Heart right ventricle (tissue), 16 donors: ENCODE results near the gene FUT6. TPM values are rescaled to one million over a fixed set of nuclear protein-coding genes. Genes with fewer than 3 reads are reported as not detected.
"Not testable (repeated sequence)": the region's sequence is repeated elsewhere in the genome, so short reads cannot be mapped to it uniquely, and the experiment has no call there.

Experiments used
- ATAC-seq, 8 donors: fragments of 200-7000 bp; cut with Tn5 transposase; one replicate each; pipeline ENCODE4 v1.9.1; 2020; ENCODE audit warnings: mild to moderate bottlenecking in 8 of 8, moderate library complexity in 8 of 8, moderate number of reproducible peaks in 1 of 8
- DNase-seq, 2 donors: peaks; one replicate each; pipeline ENCODE4 v3.0.0-alpha.2; 2020
- H3K27ac ChIP-seq, 10 donors: fragments of 200-600 bp; sonication (generic) in 2 of 10; one replicate each; pipeline versions ENCODE4 v1.5.0 to v1.8.0; 2020 to 2022; ENCODE audit warnings: mild to moderate bottlenecking in 3 of 10
- H3K27me3 ChIP-seq, 7 donors: fragments of 200-600 bp; one replicate each; pipeline ENCODE4 v1.8.0; 2021 to 2022; ENCODE audit warnings: mild to moderate bottlenecking in 2 of 7
- H3K36me3 ChIP-seq, 9 donors: fragments of 200-600 bp; sonication (generic) in 1 of 9; one replicate each; pipeline versions ENCODE4 v1.5.0 to v1.8.0; 2020 to 2022; ENCODE audit warnings: mild to moderate bottlenecking in 2 of 9
- H3K4me1 ChIP-seq, 9 donors: fragments of 200-600 bp; sonication (generic) in 1 of 9; one replicate each; pipeline versions ENCODE4 v1.5.0 to v1.8.0; 2020 to 2022; ENCODE audit warnings: mild to moderate bottlenecking in 4 of 9
- H3K4me3 ChIP-seq, 10 donors: fragments of 200-600 bp; sonication (generic) in 2 of 10; one replicate each; pipeline versions ENCODE4 v1.5.0 to v1.8.0; 2020 to 2022; ENCODE audit warnings: mild to moderate bottlenecking in 7 of 10, moderate library complexity in 2 of 10
- H3K9me3 ChIP-seq, 11 donors: fragments of 200-600 bp in 10 of 11; sonication (generic) in 2 of 11; one replicate each; pipeline versions ENCODE4 v1.5.0 to v1.8.0; 2013 to 2022; ENCODE audit warnings: mild to moderate bottlenecking in 2 of 11, control low read depth in 1 of 11, moderate library complexity in 1 of 11
- WGBS, 2 donors: extraction: QIAGEN DNeasy Blood & Tissue Kit; methylation state at CpG; one replicate each; pipeline ENCODE4 v1.1.7; 2013; ENCODE audit warnings: inconsistent platforms in 1 of 2; 5-methylcytosine and 5-hydroxymethylcytosine counted together
- intact Hi-C, 10 donors: fragments of 100-400 bp; cut with DNase I; formaldehyde crosslinking; loops; one replicate each; pipeline versions ENCODE4 v1.11.1 to v1.14.2; 2022
- polyA plus RNA-seq, 2 donors: library from polyadenylated mRNA; stranded (reverse); fragments of 200-250 nt; gene quantifications; one replicate each; pipeline ENCODE4 v1.2.3, GENCODE V29; 2013
- total RNA-seq, 10 donors: library from RNA; stranded (reverse); fragmentation: NEBNext Ultra II Directional in 3 of 10; extraction: Animal tissue kit (Norgen Biotek cat#: 25700) in 3 of 10; gene quantifications; one replicate each; pipeline versions ENCODE4 v1.2.1 to v1.2.4, GENCODE V29; 2021 to 2023
- TF ChIP-seq, protein P1 (sequence below), 9 donors: fragments of 200-600 bp; sonication (generic) in 2 of 9; IDR thresholded peaks; one replicate each; pipeline versions ENCODE4 v1.5.0 to v1.8.0; 2021 to 2022; ENCODE audit warnings: antibody characterized with exemption in 9 of 9, mild to moderate bottlenecking in 5 of 9, moderate library complexity in 1 of 9
- donor health status: Arrhythmogenic right ventricular cardiomyopathy.
- donor health status: ischemic (EF 13 %, LVEDD 7.1; RV severe dilation, severe dysfunction).
- donor health status: healthy with polysubstance abuse.
- donor health status: DM: no; HTN: yes; CAD: no.
- donor health status: DM: no; HTN: no; CAD: no.
- donor health status: ischemic (EF 25% LVEDD 6.9; RV normal size, moderate dysfunction).
- donor health status: ischemic (EF 25% LVEDD 5.7; RV mildly dilated, moderate dysfunction).
- donor health status: healthy.
- donor health status: DM: yes; HTN: yes; CAD: no.
- donor health status: Ischemic cardiomyopathy.
- donor health status: ischemic (EF 35%, LVEDD 5.7; RV mildly dilated, moderate dysfunction).
- donor health status: nonischemic (EF 11% LVEDD 7.7; RV severe dilation, severe dysfunction).
- donor health status: DM: yes; HTN: yes; CAD: no.
- donor health status: PGD.
- donor health status: ischemic (EF 29% LVEDD 5.4; RV normal size, mild dysfunction).
- donor health status: nonischemic (EF 23%, LVEDD 6.1; RV moderate dilation, normal function).

The FUT6 gene
- total and polyA plus RNA-seq, 12 donors, result not detected

DNA sequence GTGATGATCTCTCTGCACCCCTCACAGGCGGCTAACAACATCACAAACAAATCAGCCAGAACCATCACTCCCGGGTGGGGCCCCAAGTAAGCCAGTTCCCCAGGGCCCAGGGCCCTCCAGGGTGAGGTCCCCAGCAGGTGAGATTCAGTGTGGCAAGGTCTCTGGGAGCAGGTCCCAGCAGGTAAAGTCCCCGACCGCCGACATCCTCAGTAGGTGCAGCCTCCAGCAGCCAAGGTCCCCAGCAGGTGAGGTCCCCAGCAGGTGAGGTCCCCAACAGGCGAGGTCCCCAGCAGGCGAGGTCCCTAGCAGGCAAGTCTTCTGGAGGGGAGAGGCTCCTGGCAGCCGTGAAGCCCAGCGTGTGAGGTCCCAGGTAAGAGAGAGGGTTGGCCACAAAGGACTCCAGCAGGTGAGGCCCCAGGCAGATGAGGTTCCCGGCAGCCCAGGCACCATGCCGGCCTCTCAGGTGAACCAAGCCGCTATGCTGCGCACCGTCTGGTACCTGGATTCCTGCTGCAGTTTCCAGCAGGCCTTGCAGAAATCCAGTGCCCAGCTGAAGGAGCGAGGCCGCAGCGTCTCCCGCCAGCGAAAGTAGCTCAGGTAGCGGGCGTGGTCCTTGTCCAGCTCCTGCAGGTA, 3.9 kb upstream of the FUT6 start:
- ATAC-seq, result no peak
- TF ChIP-seq, protein P1, sequence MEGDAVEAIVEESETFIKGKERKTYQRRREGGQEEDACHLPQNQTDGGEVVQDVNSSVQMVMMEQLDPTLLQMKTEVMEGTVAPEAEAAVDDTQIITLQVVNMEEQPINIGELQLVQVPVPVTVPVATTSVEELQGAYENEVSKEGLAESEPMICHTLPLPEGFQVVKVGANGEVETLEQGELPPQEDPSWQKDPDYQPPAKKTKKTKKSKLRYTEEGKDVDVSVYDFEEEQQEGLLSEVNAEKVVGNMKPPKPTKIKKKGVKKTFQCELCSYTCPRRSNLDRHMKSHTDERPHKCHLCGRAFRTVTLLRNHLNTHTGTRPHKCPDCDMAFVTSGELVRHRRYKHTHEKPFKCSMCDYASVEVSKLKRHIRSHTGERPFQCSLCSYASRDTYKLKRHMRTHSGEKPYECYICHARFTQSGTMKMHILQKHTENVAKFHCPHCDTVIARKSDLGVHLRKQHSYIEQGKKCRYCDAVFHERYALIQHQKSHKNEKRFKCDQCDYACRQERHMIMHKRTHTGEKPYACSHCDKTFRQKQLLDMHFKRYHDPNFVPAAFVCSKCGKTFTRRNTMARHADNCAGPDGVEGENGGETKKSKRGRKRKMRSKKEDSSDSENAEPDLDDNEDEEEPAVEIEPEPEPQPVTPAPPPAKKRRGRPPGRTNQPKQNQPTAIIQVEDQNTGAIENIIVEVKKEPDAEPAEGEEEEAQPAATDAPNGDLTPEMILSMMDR (IDR thresholded peaks at IDR 0.05), result no peak
- WGBS, 2 donors, result 92 to 93% methylated on average over 18 to 21 of the region's 21 CpGs

DNA sequence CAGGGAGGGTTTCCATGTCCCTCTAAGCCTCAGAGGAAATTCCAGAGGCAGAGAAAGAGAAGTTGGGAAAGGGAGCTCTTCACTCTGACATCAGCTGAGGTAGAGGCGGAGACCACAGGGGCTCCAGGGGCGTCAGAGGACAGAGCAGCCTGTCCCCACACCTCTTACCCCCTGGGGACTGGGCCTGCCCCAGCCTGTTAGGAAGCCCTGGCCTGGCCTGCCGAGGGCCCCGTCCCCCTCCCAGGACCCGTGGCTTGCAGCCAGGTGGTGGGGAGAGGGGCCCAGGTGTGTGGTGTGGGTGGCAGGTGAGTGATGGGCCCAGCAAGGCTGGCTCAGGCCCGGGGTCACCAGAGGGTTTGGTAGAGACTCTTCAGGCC, 2.2 kb upstream of the FUT6 start:
- DNase-seq, H3K9me3 ChIP-seq, H3K4me3 ChIP-seq, H3K27ac ChIP-seq, H3K27me3 ChIP-seq, H3K4me1 ChIP-seq, intact Hi-C loops, H3K36me3 ChIP-seq: not testable (repeated sequence)
- WGBS, 2 donors, result 77 to 80% methylated on average over 6 of the region's 6 CpGs
- peak in 1 of 8 donors; percentile 27 for ATAC-seq

More for the DNA sequence above, 3.9 kb upstream of the FUT6 start:
- H3K27ac ChIP-seq, result no peak overlapping the region
- no peaks in the 10 kb centered on the region for H3K9me3 ChIP-seq
- no peak overlapping the region for H3K4me3 ChIP-seq
- DNase-seq, result no peak
- H3K4me1 ChIP-seq, result peaks cover 0 to 7% (median 0%) of the 10 kb centered on the region in 9 donors
- intact Hi-C loops, result no loop called here
- H3K36me3 ChIP-seq, result no peaks in the 10 kb centered on the region
- H3K27me3 ChIP-seq, result peaks cover 0 to 5% (median 0%) of the 10 kb centered on the region in 7 donors

DNA sequence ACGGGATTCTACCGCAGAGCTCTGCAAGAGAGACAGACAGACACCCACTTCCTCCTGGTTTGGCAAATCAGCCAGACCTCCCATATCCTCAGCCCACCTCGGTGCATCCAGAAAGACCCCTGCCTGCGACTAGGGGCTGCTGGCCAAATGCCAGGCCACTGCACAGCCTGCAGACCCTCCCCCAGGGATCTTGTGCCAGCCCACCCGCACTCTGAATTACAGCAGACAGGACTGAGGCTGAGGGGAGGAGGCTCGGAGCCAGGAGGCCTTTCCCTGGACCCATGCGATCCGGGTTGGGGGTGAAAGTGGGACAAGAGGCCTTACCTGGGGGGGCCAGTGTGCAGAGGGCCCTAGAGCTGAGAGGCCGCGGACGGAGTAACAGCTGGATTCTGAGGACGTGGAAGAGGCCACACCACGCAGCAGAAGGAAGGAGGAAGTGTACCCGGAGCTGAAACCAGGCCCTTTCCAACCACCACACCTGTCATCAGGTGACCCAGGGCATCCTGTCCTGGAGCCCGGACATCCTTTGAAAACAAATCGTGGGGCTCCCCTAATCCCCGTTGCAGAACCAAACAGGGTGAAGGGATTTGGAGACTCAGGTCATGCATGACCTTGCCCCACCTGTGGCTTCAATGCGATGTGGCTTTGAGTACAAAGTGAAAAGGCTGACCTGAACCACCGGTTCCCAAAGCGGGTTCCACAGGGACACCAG, 993 bp downstream of the FUT6 start:
- no peaks in the 10 kb centered on the region for H3K36me3 ChIP-seq
- no peaks in the 10 kb centered on the region for H3K9me3 ChIP-seq
- H3K4me3 ChIP-seq, result no peak overlapping the region
- no peaks in the 10 kb centered on the region for H3K27me3 ChIP-seq
- no peak overlapping the region for H3K27ac ChIP-seq
- TF ChIP-seq, protein P1 (IDR thresholded peaks at IDR 0.05), result no peak
- no peak for ATAC-seq
- intact Hi-C loops, result loop anchor here in 1 of 10 donors (10.0 kb wide), 1 partner anchor 46 kb away; no protein-coding TSS in a partner anchor
- peaks cover 0 to 7% (median 0%) of the 10 kb centered on the region in 9 donors for H3K4me1 ChIP-seq
- no peak for DNase-seq
- 74 to 77% methylated on average over 20 of the region's 20 CpGs for WGBS, 2 donors

DNA sequence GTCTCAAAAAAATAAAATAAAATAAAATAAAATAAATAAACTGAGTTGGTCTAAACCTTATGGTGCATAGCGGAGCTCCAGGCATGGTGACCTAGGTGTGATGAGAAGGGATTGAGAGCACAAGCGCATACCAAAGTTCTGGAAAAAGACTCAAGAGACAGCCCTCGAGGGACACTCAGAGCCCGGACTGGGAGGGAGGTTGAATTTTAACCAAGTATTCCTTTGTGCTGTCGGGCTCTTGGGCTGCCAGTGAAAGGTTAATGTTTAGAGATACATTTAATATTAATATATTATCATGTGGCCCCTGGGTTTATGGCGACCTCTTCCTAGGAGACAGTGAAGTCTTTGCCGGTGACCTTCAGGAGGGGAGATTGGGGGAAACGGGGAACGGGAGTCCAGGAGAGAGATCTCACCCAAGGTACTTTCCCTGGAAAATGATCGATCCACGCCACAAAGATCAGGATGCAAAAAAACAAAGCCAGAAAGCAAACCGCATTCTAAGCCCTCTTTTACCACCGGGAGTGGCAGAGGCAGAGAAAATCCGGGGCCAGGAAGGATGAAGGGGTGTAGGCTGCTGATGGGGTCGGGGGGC, 1.6 kb downstream of the FUT6 start:
- H3K36me3 ChIP-seq, result no peaks in the 10 kb centered on the region
- H3K9me3 ChIP-seq, result no peaks in the 10 kb centered on the region
- intact Hi-C loops, result loop anchor here in 1 of 10 donors (10.0 kb wide), 1 partner anchor 47 kb away; no protein-coding TSS in a partner anchor
- H3K27me3 ChIP-seq, result peaks cover 0 to under 1% (median 0%) of the 10 kb centered on the region in 7 donors
- no peak overlapping the region for H3K27ac ChIP-seq
- ATAC-seq, result no peak
- TF ChIP-seq, protein P1 (IDR thresholded peaks at IDR 0.05), result no peak
- no peak overlapping the region for H3K4me3 ChIP-seq
- no peak for DNase-seq
- peaks cover 0 to 7% (median 0%) of the 10 kb centered on the region in 9 donors for H3K4me1 ChIP-seq
- 66 to 69% methylated on average over 15 of the region's 15 CpGs for WGBS, 2 donors
